Right ventricle myocardium inferior (tissue), 1 donor: ENCODE results near the gene FBXL17. TPM values are rescaled to one million over a fixed set of nuclear protein-coding genes. Genes with fewer than 3 reads are reported as not detected.

ENCODE experiments used
- ATAC-seq: fragments of 200-7000 bp; cut with Tn5 transposase; one replicate; pipeline ENCODE4 v1.9.1; 2020; ENCODE audit warnings: mild to moderate bottlenecking, moderate library complexity
- DNase-seq: peaks from one replicate; pipeline ENCODE4 v3.0.0; 2021; ENCODE audit errors: missing footprints
- intact Hi-C: fragments of 100-400 bp; cut with DNase I; formaldehyde crosslinking; loops from one replicate; pipeline ENCODE4 v1.11.0; 2022
- total RNA-seq: library from RNA; stranded (reverse); fragmentation: NEBNext Ultra II Directional; extraction: Animal tissue kit (Norgen Biotek cat#: 25700); gene quantifications from one replicate; pipeline ENCODE4 v1.2.1, GENCODE V29; 2021
- donor health status: DM: no; HTN: yes; CAD: no; lungs with severe emphysema.

The FBXL17 gene
- total RNA-seq, 1 donor from 2014 or later: 43.6 TPM

DNA sequence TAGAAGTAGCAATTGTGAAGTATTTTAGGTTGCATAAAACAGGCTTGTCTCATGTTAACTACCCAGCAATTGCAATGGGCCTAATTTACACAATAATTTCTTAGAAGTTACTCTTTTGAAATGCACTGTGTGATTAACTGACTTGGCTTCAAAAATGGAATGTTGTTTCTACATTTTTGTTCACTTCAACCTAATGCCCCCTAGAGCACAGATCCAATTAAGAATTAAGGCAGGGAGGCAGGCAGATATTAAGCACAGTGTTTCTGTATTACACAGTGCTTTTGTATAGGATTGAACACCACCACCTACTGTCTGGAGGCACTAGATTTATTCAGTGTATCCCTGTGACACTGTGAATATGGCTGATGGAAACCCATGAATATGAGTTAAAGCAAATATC, 302.1 kb downstream of the FBXL17 start:
- DNase-seq (no peak), ATAC-seq (no peak)
- intact Hi-C loops: no loop called here

DNA sequence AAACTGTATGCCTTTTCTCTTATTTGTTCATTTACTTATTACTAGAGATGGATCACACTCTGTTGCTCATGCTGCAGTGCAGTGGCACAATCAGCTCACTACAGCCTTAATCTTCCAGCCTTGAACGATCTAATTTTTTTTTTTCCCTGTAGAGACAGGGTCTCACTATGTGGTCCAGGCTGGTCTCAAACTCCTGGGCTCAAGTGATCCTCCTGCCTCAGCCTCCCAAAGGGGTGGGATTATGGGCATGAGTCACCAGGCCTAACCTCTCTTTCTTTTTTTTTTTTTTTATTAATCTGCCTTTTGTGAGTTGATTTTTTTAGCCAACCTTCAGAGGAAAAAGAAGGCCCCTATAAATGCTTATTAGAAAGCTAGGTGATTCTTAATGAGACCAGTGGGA, 303.0 kb downstream of the FBXL17 start:
- intact Hi-C loops: no loop called here
- ATAC-seq (no peak), DNase-seq (no peak)

DNA sequence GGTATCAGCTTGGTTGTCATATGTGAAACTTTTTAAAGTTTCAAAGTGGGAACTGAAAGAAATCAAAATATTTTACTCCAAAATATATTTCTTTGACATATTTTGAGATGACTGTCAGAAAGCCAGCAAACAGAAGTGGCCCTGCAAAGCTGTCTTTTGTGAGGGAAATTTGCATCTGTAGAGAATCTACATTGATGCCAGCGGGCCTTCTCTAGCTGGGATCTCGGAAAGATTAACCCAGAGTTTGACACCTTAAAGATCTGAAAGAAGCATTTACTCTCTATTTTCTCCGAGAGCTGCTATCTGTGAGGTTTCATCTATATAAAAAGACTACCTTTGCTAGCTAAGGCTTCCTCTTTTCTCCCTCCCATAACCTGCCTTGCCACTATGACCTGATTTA, 303.6 kb downstream of the FBXL17 start:
- intact Hi-C loops: no loop called here
- ATAC-seq (no peak), DNase-seq (no peak)

DNA sequence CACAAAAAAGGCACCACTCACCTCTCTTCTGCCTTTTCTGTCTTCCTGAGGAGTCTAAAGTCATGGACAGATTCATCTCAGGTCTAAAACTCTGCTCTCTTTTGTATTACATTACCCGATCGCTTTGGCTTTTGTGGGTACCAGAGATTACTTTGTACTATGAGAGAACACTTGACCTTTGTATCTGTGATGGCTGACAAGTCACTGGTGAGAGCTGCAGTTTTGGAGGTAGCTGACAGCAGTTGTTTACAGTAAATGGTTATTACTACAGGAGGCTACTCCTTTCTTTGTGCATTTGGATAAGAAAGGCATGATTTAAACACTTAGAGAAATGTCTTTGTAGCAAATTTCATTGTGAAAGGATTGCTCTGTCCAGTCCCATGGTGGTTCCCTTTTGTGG, 307.3 kb downstream of the FBXL17 start:
- no peak for ATAC-seq
- intact Hi-C loops: no loop called here

DNA sequence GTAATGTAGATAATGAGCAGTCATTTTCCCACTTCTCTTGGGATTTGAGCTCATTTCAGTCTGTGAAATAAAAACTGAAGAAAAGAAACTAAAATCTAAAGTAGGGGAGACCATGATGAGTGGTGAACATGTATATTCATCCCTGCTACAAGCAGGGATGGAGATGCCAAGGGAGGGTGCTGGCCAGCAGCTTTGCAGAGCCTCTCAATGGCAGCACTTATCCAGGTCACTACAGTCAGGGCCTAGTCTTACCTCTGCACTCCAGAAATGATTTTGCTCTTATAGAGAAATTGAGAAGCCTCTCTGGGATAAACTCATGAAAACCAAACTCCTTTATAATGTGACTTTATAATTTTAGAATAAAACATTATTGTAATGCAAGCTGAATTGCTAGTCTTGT, 317.6 kb downstream of the FBXL17 start:
- intact Hi-C loops: no loop called here
- no peak for DNase-seq
- no peak for ATAC-seq

More for the DNA sequence above, 307.3 kb downstream of the FBXL17 start:
- DNase-seq: no peak

DNA sequence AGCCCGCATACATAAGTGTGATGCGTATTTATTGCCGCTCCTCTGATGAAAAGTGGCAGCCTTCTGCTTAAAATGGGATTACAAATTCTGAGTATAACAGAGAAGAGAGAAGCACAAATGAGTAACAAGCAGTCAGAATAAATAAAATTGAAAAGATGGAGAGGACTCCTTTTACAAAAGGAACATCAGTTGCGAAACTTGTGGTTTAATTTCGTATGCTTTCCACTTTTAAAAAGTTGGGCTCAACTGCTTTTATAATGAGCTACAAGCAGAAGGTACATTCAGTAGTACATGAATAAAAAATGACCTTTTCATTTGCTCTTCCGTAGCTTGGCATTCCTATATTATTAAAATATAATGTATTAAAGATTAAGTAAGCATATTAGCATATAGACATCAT, 320.0 kb downstream of the FBXL17 start:
- DNase-seq (no peak), ATAC-seq (no peak)
- intact Hi-C loops: no loop called here

DNA sequence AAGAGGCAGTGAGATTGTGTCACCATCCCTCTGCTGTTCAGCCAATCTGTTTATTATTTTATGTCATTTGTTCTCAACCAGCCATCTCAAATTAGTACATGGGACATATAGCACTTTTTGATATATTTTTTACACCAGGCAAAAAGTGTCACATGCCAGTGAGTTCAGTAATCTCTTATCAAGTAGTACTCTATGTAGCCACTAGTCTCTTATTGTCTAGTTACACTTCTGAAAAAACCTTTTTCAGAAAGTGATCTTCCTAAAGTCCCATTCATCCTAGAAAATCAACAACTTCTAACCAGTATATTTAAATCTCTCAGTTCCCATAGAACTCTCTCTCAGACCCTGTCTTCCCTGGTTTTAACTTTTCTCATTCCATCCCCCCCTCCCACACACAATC, 321.6 kb downstream of the FBXL17 start:
- DNase-seq (no peak), ATAC-seq (no peak)
- intact Hi-C loops: no loop called here

DNA sequence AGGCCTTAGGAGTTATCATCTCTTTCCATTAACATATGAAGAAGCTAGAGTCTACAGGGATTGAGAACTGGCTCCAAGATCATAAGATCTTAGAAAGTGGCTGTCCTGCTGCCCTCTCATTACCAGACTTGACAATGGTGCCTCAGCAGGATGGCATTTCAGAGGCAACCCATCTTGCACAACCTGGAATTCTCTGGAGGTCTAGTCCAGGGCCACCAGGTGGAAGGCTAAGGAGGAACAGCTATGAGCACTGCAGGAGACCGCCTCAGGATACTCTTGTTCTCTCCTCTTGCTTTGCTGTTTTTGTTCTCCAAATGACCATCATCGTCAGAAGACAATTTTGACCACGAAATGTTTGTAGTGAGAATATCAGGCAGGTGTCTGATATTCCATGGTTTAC, 322.6 kb downstream of the FBXL17 start:
- no peak for ATAC-seq
- intact Hi-C loops: no loop called here
- DNase-seq: no peak

DNA sequence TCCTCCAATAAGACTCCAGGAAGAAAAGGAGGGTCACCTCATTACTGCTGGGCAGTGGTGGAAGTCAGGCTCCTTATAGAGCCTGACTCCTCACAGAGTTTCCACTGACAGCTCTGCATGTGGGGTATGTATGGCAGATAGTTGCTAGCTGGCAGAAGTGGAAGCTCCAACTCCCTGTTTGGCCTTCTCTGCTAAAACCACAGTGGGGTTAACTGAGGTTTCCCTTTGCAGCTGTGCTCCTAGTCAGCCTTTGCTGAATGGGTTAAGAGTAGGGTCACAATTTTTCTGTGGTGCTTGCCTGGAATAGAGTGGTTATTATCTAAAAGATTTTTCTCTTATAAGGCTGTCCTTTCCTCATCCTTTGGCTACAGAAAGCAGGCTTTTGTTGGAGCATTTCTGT, 327.5 kb downstream of the FBXL17 start:
- no peak for DNase-seq
- intact Hi-C loops: no loop called here
- ATAC-seq: no peak

DNA sequence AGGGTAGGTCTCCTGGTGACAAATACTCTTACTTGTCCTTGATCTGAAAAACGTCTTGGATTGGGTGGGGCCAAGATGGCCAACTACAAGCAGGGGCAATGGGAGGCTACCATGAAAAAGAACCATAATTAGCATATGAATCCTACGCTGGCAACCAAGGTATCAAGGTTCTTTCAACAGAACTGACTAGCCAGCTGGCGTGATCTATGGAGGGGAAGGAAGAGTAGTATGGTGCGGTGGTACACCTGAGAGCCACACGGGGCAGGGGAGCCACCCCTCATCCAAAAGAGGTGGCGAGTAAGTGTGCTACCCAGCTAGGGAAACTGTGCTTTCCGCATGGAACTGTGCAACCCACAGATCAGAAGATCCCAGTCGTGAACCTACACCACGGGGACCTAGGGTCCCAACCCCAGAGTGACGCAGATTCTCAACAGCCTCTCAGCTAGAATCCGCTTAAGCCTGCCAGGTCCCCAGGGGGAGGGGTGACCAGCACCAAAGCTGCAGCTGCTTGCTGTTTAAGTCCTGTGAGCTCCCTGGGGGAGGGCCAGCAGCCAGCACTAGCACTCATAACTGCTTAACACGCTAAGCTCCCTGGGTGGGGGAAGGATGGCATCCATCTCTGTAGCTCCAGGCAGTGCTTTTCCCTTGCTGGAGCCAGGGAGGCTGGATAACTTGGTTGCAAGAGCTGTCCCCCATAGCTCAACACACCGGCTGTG, 334.8 kb downstream of the FBXL17 start:
- ATAC-seq: no peak
- no peak for DNase-seq
- intact Hi-C loops: no loop called here

DNA sequence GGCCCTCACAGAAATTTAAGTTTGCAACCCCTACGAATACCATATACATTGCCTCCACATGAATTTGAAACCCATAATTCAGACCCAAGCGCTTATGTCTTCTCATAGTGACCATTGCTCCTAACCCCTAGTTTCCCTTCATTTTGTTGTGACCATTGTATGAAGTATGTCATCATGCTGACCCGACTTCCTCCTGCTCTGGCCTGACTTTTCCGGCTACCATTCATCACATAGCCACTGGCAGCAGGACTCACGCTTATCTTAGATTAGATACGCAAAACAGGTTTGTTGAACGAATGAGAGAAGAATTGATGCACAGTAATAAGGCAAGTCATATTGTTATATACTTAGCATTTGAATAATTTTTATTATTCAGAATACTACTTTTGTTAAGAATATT, 345.4 kb downstream of the FBXL17 start:
- DNase-seq (no peak), ATAC-seq (no peak)
- intact Hi-C loops: no loop called here

DNA sequence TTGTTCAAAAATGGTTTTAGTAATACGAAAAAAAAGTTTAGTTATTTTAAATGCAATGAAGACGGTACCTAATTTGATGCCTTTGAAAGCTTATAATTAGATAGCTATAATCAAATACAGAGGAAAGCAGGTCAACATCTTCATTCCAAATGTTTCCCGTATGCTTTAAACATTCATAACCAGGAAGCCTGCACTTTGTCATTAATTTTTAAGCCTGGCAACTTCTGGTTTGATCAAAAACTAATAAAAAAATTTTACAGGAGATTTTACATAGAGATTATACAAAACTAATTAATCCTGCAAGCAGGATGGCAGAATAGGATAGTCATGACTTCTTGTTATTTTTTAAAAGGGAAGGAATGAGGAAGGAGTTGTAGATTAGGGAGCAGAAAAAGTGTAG, 353.0 kb downstream of the FBXL17 start:
- DNase-seq (no peak), ATAC-seq (no peak)
- intact Hi-C loops: no loop called here

DNA sequence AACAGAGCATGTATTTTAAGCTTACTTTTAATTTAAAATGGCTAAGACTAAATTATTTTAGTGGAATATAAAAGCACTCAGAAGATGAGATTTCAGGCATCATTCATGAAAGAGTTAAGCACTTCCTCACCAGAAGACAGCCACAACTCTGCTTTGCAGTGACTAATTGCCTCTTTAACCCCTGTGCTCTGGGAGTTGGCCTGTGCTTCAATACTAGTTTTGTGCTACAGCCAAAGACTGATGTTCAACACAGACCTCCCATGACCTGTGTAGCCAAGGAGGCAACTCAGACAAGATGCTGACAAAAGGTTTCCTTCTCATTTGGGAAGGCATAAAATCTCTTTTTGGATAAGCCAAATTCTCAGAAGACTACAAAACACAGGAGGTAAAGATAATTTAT, 353.5 kb downstream of the FBXL17 start:
- intact Hi-C loops: no loop called here
- DNase-seq (no peak), ATAC-seq (no peak)

DNA sequence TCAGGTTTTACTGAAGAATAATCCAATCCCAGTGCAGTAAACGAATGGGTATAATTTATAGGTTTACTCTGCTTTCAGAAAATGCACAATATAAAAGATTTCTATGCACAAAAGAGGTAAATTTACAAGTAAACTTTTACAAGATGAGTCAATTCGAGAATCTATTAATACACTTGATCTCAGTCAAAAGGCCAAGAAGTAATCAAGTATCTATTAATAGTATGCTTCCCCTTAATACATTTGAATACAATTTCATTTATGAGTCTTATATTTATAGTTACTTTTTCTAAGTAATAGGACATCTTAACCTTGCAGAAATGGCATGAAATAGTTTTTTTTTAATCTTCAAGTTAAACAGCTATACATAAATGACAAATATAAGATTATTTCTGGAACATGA, 355.9 kb downstream of the FBXL17 start:
- no peak for DNase-seq
- intact Hi-C loops: no loop called here
- no peak for ATAC-seq

DNA sequence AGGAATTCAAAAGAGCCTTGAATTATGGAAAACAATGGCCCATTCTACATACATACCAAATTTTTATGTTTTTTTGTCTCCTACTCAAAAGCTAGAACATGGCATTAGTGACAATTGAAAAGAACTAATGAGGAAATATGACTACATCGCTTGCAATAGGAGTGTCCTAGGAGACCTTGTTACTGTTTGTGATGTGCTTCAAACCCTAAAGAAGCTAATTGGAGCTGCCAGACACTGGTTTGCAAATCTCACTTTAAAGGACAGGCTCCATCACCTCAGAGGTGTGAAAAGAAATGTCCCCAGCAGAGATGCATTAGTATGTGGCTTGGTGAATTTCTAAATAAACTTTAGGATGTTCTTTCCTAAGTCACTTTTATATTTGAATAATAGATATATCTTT, 356.9 kb downstream of the FBXL17 start:
- DNase-seq (no peak), ATAC-seq (peak; percentile 71)
- intact Hi-C loops: no loop called here

DNA sequence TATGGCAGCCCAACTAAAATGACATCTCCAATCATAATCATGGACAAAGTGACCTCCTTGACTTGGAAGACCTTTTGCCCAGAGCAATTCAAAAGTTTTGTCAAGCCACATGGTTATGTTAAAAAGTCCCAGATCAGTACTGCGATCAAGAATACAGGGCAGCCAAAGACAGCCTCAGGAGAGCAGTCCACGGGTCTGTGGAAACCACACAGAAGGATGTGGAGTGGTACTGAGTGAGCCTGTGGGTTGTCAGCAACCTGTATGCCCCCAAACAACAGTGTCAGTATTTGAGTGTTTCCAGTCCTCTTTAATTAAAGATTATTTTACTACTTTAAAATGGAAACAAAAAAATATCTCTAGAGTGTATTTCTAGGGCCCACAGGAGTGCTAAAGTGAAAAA, 365.8 kb downstream of the FBXL17 start:
- intact Hi-C loops: no loop called here

DNA sequence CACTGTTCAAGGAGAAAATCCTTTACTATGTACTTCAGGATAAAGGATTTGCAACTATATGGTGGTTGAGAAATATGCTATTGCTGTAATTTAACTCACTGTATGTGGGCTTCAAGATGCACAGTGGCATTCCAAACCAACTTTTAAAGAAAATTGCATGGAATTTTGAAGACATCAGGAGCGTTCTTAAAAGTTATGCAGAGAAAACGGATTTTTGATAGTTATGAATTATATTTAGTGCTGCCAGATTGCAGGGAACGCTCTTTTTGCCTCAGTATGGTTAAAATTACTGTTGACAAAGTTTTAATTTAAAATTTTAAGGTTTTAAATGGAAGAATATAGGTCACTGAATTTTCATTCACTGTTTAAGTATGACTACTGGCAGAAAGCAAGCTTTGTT, 375.1 kb downstream of the FBXL17 start:
- ATAC-seq (no peak), DNase-seq (no peak)
- intact Hi-C loops: no loop called here

More for the DNA sequence above, 365.8 kb downstream of the FBXL17 start:
- DNase-seq: no peak
- no peak for ATAC-seq

DNA sequence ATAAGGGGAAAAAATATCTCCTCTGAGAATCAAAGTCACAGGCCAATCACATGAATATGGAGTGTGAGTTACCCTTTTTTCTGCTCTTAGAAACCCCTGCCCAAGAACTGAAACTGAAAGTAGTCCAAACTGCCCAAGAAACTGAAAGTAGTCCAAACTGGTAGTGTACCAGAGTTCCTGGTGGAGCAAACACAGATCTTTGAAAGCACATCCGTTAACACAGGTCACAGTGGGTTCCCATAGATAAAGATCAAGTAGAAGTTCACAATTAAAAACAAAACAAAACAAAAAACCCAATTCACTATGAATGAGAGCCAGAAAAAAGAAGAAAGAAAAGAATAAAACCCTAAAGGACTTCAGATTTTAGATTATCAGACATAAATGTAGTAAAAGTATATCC, 378.7 kb downstream of the FBXL17 start:
- ATAC-seq: no peak
- intact Hi-C loops: no loop called here
- no peak for DNase-seq

DNA sequence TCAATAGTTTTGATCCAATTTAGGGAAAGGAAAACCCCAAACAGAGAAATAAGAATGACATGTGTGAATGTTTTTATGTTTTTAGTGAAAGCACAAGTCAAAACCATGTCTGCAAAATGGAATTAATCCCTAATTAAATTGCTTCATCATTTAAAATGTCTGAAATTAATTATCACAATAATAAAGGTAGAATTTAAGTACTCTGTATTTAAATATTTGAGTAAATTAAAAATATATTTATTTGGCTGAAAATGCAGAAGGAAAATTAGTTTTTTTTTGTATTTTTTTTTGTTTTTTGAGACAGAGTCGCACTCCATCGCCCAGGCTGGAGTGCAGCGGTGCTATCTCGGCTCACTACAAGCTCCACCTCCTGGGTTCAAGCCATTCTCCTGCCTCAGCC, 380.7 kb downstream of the FBXL17 start:
- no peak for ATAC-seq
- intact Hi-C loops: no loop called here

DNA sequence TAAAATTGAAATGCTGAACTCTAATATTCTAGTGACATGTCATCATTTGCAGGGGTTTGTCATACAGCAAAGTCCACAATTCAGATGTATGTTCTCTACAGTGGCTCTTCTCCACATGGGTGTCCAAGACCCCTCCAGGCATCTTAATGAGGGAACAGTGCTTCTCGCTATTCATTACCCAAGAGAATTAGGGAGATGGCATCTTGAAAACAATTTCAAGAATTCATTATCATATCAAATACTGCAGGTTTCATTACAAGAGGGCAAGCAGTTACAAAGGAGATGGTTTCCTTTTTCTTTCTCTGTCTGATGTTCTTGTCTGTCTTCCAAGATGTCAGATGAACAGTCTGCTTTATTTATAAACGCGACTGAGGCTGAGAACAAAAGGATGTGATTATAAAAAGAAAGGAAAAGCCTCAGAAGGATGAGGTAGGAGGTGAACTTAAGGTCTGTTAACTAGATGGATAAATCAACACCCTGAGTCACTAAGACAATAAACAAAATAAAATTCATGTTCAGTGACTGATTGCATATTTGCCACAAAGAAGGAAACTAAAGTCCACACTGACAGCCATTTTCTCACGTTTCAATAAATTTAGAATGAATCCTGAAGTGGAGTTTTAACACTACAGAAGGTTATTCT, 384.4 kb downstream of the FBXL17 start:
- no peak for ATAC-seq
- intact Hi-C loops: no loop called here
- no peak for DNase-seq

More for the DNA sequence above, 380.7 kb downstream of the FBXL17 start:
- DNase-seq: no peak

DNA sequence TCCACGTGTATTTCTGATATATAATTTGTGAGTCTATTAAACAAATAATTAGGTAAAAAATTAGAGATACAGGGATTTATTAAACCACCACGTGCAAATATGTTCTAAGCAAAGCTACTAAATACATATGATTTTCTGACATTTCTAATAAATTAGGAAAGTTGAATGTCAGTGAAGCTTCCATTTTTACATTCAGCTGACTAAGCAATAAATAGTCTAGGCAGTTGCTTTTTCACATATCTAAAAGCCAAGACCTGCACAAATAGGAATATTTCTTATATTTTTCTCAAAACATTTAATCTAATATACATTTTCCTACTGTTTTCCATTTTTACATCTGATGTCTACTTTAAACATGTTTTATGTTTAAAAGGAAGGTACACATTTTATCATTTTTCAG, 388.6 kb downstream of the FBXL17 start:
- ATAC-seq (no peak), DNase-seq (no peak)
- intact Hi-C loops: no loop called here
